Smooth muscle cell (in vitro differentiated cells): ENCODE data around the gene R3HDM4. TPM values are rescaled to one million over a fixed set of nuclear protein-coding genes. Genes with fewer than 3 reads are reported as not detected.
"Not testable (repeated sequence)": the region's sequence is repeated elsewhere in the genome, so short reads cannot be mapped to it uniquely, and the experiment has no call there.

Source experiments
- DNase-seq: peaks from one replicate; lab custom pipeline; 2025; ENCODE audit not compliant: unreplicated experiment; lab: John Stamatoyannopoulos, UW
- H2AFZ ChIP-seq: fragments of 200-600 bp; sonication (generic); 2 replicates; pipeline ENCODE4 v1.6.0; 2016; ENCODE audit warnings: antibody characterized with exemption, low read depth, mild to moderate bottlenecking
- H3F3A ChIP-seq: fragments of 200-600 bp; sonication (generic); 2 replicates; pipeline ENCODE4 v1.6.0; 2017; ENCODE audit warnings: antibody characterized with exemption, low read depth
- H3K27ac ChIP-seq: fragments of 200-600 bp; sonication (generic); 2 replicates; pipeline ENCODE4 v1.5.1; 2016; ENCODE audit warnings: low read depth, mild to moderate bottlenecking
- H3K27me3 ChIP-seq: fragments of 200-600 bp; sonication (generic); 2 replicates; pipeline ENCODE4 v1.6.1; 2016; ENCODE audit warnings: low read depth, mild to moderate bottlenecking
- H3K36me3 ChIP-seq: fragments of 200-600 bp; sonication (generic); 2 replicates; pipeline ENCODE4 v1.5.1; 2016; ENCODE audit warnings: low read depth
- H3K4me1 ChIP-seq: fragments of 200-600 bp; sonication (generic); 2 replicates; pipeline ENCODE4 v1.5.1; 2016; ENCODE audit warnings: low read depth
- H3K4me2 ChIP-seq: fragments of 200-600 bp; sonication (generic); 2 replicates; pipeline ENCODE4 v1.6.0; 2016; ENCODE audit warnings: mild to moderate bottlenecking
- H3K4me3 ChIP-seq: fragments of 200-600 bp; sonication (generic); 2 replicates; pipeline ENCODE4 v1.5.1; 2016; ENCODE audit warnings: mild to moderate bottlenecking
- H3K79me2 ChIP-seq: fragments of 200-600 bp; sonication (generic); 2 replicates; pipeline ENCODE4 v1.6.0; 2016; ENCODE audit warnings: low read depth, mild to moderate bottlenecking
- H3K9ac ChIP-seq: fragments of 200-600 bp; sonication (generic); 2 replicates; pipeline ENCODE4 v1.6.0; 2016; ENCODE audit warnings: low read depth
- H3K9me3 ChIP-seq: fragments of 200-600 bp; sonication (generic); replicated peaks from 2 replicates; pipeline ENCODE4 v1.5.1; 2016; ENCODE audit warnings: low read depth
- H4K20me1 ChIP-seq: fragments of 200-600 bp; sonication (generic); 2 replicates; pipeline ENCODE4 v1.6.0; 2016; ENCODE audit warnings: low read depth
- WGBS: methylation state at CpG from one replicate; pipeline ENCODE4 v1.1.7; 2016; ENCODE audit warnings: low lambda C conversion rate; 5-methylcytosine and 5-hydroxymethylcytosine counted together
- polyA plus RNA-seq: library from polyadenylated mRNA; unstranded; fragments of >200 nt; fragmentation: Nextera tagmentation; extraction: Ambion mirVana; gene quantifications from 2 replicates; pipeline ENCODE4 v1.2.1, GENCODE V29; 2016
- total RNA-seq: library from RNA; depleted of rRNA; stranded (reverse); fragments of >200 nt; gene quantifications from 2 replicates; pipeline ENCODE4 v1.2.3, GENCODE V29; 2014
- TF ChIP-seq, protein P1 (sequence below): fragments of 200-600 bp; sonication (generic); IDR thresholded peaks from 2 replicates; pipeline ENCODE4 v1.5.1; 2017; ENCODE audit warnings: borderline replicate concordance, mild to moderate bottlenecking, antibody characterized with exemption; ENCODE audit not compliant: insufficient read depth, poor library complexity, severe bottlenecking

The R3HDM4 gene
- total and polyA plus RNA-seq, 2 experiments from 2014 or later = 42.3 to 69.4 TPM

DNA sequence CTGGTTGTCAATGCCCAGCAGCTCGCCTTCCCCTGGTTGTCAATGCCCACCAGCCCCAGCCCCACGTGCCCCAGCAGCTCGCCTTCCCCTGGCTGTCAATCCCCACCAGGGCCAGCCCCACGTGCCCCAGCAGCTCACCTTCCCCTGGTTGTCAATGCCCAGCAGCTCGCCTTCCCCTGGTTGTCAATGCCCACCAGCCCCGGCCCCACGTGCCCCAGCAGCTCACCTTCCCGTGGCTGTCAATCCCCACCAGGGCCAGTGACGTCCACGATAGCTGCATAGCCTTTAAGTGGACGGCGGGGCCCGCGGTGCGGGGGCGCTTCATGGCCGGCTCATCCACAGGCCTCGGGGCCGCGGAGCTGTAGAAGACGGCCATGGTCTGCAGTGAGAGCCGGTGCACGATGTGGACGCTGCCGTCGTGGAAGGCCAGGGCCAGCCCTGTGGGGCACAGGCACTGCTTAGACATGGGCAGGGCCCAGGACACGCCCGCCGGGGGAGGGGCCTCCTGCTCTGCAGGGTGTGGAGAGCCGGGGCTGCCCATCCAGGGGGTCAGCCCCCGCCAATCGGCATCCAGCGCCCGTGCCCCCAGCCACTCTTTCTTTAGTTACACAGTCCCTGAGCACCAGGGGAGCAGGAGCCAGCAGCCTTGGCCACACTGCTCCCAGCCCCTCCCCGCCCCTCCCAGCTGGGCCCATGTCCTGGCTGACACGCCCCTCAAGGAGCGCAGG, 33.1 kb downstream of the R3HDM4 start:
- H3F3A ChIP-seq = no peaks in the 10 kb centered on the region
- DNase-seq = no peak
- no peaks in the 10 kb centered on the region for H3K9me3 ChIP-seq
- H3K4me1 ChIP-seq = no peaks in the 10 kb centered on the region
- H3K4me3 ChIP-seq = no peak overlapping the region
- no peak overlapping the region for H3K9ac ChIP-seq
- H3K79me2 ChIP-seq = no peaks in the 10 kb centered on the region
- H2AFZ ChIP-seq = no peak overlapping the region
- WGBS = 90% methylated on average over 32 of the region's 37 CpGs
- H3K27me3 ChIP-seq = no peaks in the 10 kb centered on the region
- peaks cover 48% of the 10 kb centered on the region for H4K20me1 ChIP-seq
- TF ChIP-seq, protein P1, sequence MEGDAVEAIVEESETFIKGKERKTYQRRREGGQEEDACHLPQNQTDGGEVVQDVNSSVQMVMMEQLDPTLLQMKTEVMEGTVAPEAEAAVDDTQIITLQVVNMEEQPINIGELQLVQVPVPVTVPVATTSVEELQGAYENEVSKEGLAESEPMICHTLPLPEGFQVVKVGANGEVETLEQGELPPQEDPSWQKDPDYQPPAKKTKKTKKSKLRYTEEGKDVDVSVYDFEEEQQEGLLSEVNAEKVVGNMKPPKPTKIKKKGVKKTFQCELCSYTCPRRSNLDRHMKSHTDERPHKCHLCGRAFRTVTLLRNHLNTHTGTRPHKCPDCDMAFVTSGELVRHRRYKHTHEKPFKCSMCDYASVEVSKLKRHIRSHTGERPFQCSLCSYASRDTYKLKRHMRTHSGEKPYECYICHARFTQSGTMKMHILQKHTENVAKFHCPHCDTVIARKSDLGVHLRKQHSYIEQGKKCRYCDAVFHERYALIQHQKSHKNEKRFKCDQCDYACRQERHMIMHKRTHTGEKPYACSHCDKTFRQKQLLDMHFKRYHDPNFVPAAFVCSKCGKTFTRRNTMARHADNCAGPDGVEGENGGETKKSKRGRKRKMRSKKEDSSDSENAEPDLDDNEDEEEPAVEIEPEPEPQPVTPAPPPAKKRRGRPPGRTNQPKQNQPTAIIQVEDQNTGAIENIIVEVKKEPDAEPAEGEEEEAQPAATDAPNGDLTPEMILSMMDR = no peak
- no peak overlapping the region for H3K4me2 ChIP-seq
- no peaks in the 10 kb centered on the region for H3K36me3 ChIP-seq
- H3K27ac ChIP-seq = no peak overlapping the region

DNA sequence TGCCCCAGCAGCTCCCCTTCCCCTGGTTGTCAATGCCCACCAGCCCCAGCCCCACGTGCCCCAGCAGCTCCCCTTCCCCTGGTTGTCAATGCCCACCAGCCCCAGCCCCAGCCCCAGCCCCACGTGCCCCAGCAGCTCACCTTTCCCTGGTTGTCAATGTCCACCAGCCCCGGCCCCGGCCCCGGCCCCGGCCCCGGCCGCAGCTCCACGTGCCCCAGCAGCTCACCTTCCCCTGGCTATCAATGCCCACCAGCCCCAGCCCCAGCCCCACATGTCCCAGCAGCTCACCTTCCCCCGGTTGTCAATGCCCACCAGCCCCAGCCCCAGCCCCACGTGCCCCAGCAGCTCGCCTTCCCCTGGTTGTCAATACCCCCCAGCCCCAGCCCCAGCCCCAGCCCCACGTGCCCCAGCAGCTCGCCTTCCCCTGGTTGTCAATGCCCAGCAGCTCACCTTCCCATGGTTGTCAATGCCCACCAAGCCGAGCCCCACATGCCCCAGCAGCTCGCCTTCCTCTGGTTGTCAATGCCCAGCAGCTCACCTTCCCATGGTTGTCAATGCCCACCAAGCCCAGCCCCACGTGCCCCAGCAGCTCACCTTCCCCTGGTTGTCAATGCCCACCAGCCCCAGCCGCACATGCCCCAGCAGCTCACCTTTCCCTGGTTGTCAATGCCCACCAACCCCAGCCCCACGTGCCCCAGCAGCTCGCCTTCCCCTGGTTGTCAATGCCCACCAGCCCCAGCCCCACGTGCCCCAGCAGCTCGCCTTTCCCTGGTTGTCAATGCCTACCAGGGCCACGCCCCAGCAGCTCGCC, 34.1 kb downstream of the R3HDM4 start:
- not testable (repeated sequence) for H3K4me3 ChIP-seq, H3K27ac ChIP-seq, H2AFZ ChIP-seq, H3K36me3 ChIP-seq, H3K9me3 ChIP-seq, DNase-seq, H3K27me3 ChIP-seq, H3K4me1 ChIP-seq, H3K4me2 ChIP-seq, H3K9ac ChIP-seq, H3K79me2 ChIP-seq, H3F3A ChIP-seq
- WGBS = 84% methylated on average over 21 of the region's 24 CpGs
- peaks cover 39% of the 10 kb centered on the region for H4K20me1 ChIP-seq

DNA sequence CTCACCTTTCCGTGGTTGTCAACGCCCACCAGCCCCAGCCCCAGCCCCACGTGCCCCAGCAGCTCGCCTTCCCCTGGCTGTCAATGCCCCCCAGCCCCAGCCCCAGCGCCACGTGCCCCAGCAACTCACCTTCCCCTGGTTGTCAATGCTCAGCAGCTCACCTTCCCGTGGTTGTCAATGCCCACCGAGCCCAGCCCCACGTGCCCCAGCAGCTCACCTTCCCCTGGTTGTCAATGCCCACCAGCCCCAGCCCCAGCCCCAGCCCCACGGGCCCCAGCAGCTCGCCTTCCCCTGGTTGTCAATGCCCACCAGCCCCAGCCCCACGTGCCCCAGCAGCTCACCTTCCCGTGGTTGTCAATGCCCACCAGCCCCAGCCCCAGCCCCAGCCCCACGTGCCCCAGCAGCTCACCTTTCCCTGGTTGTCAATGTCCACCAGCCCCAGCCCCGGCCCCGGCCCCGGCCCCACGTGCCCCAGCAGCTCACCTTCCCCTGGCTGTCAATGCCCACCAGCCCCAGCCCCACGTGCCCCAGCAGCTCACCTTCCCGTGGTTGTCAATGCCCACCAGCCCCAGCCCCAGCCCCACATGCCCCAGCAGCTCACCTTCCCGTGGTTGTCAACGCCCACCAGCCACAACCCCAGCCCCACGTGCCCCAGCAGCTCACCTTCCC, 34.9 kb downstream of the R3HDM4 start:
- not testable (repeated sequence) for H3K27me3 ChIP-seq, H3K4me3 ChIP-seq, H3K4me1 ChIP-seq, H3K9me3 ChIP-seq, H3K79me2 ChIP-seq, H3K36me3 ChIP-seq, H3K27ac ChIP-seq, H2AFZ ChIP-seq, H3F3A ChIP-seq, H3K4me2 ChIP-seq, DNase-seq, H3K9ac ChIP-seq
- H4K20me1 ChIP-seq = peaks cover 34% of the 10 kb centered on the region
- 95% methylated on average over 4 of the region's 23 CpGs for WGBS

DNA sequence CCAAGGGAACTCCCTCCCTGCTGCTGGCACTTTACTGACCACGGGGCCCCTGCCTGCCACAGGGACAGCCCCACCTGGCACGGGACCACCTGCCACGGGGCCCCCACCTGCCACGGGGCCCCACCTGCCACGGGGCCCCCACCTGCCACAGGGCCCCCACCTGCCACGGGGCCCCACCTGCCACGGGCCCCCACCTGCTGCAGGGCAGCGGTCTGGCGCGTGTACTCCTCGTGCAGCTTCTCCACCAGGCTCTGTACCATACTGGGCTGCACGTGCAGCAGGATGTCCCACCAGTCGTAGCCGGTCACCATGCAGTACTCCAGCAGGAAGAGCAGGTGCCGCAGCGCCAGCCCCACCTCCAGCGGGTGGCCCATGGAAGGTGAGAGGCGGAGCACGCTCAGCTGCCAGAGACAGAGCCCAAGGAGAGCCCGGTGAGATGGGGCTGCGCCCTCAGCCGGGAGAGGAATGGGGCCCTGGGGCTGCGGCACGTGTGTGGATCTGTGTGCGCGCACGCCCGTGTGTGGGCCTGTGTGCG, 36.2 kb downstream of the R3HDM4 start:
- WGBS = 95% methylated on average over 27 of the region's 29 CpGs
- TF ChIP-seq, protein P1 = no peak

More for the DNA sequence above, 36.2 kb downstream of the R3HDM4 start:
- Histone ChIP-seq H3K27ac (no peak overlapping the region), H3F3A (no peaks in the 10 kb centered on the region), H3K4me2 (no peak overlapping the region), H3K4me3 (no peak overlapping the region), H3K4me1 (no peaks in the 10 kb centered on the region), H3K9me3 (no peaks in the 10 kb centered on the region), H3K79me2 (no peaks in the 10 kb centered on the region), H3K9ac (no peak overlapping the region), H3K27me3 (no peaks in the 10 kb centered on the region), H4K20me1 (peaks cover 22% of the 10 kb centered on the region), H3K36me3 (no peaks in the 10 kb centered on the region), H2AFZ (no peak overlapping the region)
- no peak for DNase-seq
